NK-92 (cell line): Measurements from ENCODE around the gene MCTP2.

Source experiments
- DNase-seq: peaks from one replicate; lab custom pipeline; 2025; ENCODE audit not compliant: unreplicated experiment; lab: John Stamatoyannopoulos, UW

The MCTP2 gene

GRCh38 chr15:94387849-94388441 lies 156.6 kb downstream of the MCTP2 start:
- no peak for DNase-seq

- DNase-seq, result no peak
These were observed 164.3 kb downstream of the MCTP2 start for GRCh38 chr15:94395640-94396039.

- no peak for DNase-seq
These were observed 166.0 kb downstream of the MCTP2 start for GRCh38 chr15:94397337-94397736.

- no peak for DNase-seq
These were observed 166.6 kb downstream of the MCTP2 start for GRCh38 chr15:94398001-94398400.

GRCh38 chr15:94400526-94401298 lies 169.4 kb downstream of the MCTP2 start:
- DNase-seq, result no peak

GRCh38 chr15:94403331-94403730 lies 172.0 kb downstream of the MCTP2 start:
- no peak for DNase-seq

GRCh38 chr15:94404733-94405283 lies 173.4 kb downstream of the MCTP2 start:
- no peak for DNase-seq

- no peak for DNase-seq
These were observed 179.9 kb downstream of the MCTP2 start for GRCh38 chr15:94411285-94411684.

GRCh38 chr15:94411846-94412245 lies 180.5 kb downstream of the MCTP2 start:
- no peak for DNase-seq

GRCh38 chr15:94412979-94413746 lies 181.8 kb downstream of the MCTP2 start:
- DNase-seq, result no peak

- DNase-seq, result no peak
These were observed 183.6 kb downstream of the MCTP2 start for GRCh38 chr15:94414916-94415315.

GRCh38 chr15:94416267-94416666 lies 184.9 kb downstream of the MCTP2 start:
- DNase-seq, result no peak

GRCh38 chr15:94416820-94417219 lies 185.5 kb downstream of the MCTP2 start:
- DNase-seq, result no peak

- no peak for DNase-seq
These were observed 186.3 kb downstream of the MCTP2 start for GRCh38 chr15:94417501-94418293.

- no peak for DNase-seq
These were observed 190.3 kb downstream of the MCTP2 start for GRCh38 chr15:94421706-94422105.

GRCh38 chr15:94432279-94432678 lies 200.9 kb downstream of the MCTP2 start:
- DNase-seq, result no peak

- DNase-seq, result no peak
These were observed 207.8 kb downstream of the MCTP2 start for GRCh38 chr15:94439158-94439557.

- DNase-seq, result no peak
These were observed 210.4 kb downstream of the MCTP2 start for GRCh38 chr15:94441760-94442159.

GRCh38 chr15:94442480-94442879 lies 211.1 kb downstream of the MCTP2 start:
- DNase-seq, result no peak

GRCh38 chr15:94443186-94443585 lies 211.8 kb downstream of the MCTP2 start:
- DNase-seq, result no peak
